Hepatocyte (in vitro differentiated cells): ENCODE measurements around the gene LIN7B.

ENCODE experiments used
- EZH2 ChIP-seq: fragments of 200-600 bp; sonication (generic); IDR thresholded peaks from 2 replicates; pipeline ENCODE4 v1.6.1; 2016; ENCODE audit warnings: antibody characterized with exemption, mild to moderate bottlenecking, borderline replicate concordance
- EZH2phosphoT487 ChIP-seq: fragments of 200-600 bp; sonication (generic); IDR thresholded peaks from one replicate; pipeline ENCODE4 v1.6.1; 2018; ENCODE audit warnings: antibody characterized with exemption, mild to moderate bottlenecking, low read depth, moderate library complexity; ENCODE audit not compliant: unreplicated experiment, severe bottlenecking
- TF ChIP-seq, protein P1 (sequence below): fragments of 200-600 bp; sonication (generic); IDR thresholded peaks from 2 replicates; pipeline ENCODE4 v1.5.1; 2016; ENCODE audit warnings: antibody characterized with exemption, mild to moderate bottlenecking; ENCODE audit not compliant: poor library complexity

- TF ChIP-seq, protein P1, sequence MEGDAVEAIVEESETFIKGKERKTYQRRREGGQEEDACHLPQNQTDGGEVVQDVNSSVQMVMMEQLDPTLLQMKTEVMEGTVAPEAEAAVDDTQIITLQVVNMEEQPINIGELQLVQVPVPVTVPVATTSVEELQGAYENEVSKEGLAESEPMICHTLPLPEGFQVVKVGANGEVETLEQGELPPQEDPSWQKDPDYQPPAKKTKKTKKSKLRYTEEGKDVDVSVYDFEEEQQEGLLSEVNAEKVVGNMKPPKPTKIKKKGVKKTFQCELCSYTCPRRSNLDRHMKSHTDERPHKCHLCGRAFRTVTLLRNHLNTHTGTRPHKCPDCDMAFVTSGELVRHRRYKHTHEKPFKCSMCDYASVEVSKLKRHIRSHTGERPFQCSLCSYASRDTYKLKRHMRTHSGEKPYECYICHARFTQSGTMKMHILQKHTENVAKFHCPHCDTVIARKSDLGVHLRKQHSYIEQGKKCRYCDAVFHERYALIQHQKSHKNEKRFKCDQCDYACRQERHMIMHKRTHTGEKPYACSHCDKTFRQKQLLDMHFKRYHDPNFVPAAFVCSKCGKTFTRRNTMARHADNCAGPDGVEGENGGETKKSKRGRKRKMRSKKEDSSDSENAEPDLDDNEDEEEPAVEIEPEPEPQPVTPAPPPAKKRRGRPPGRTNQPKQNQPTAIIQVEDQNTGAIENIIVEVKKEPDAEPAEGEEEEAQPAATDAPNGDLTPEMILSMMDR, result no peak
- TF ChIP-seq EZH2 (no peak), EZH2phosphoT487 (no peak)
These were observed 37.3 kb downstream of the LIN7B start for GRCh38 chr19:49151267-49152118.
